SK-N-SH (cell line): ENCODE measurements around the gene RNF212. TPM values are rescaled to one million over a fixed set of nuclear protein-coding genes. Genes with fewer than 3 reads are reported as not detected.

Source experiments
- CTCF ChIA-PET: fragments of 300-600, 350-600 bp; formaldehyde crosslinking; extraction: SDS; loops from one replicate; lab custom pipeline; 2021; lab: Yijun Ruan, JAX
- POLR2A ChIA-PET: fragments of 350-600 bp; sonication (Branson Sonifier 250); formaldehyde crosslinking; extraction: SDS; loops from one replicate; lab custom pipeline; 2020; ENCODE audit warnings: antibody characterized with exemption, inconsistent platforms; lab: Yijun Ruan, JAX
- DNase-seq: peaks from one replicate; pipeline ENCODE4 v3.0.0; 2012
- H2AFZ ChIP-seq: fragments of 200-600 bp; sonication (generic); 2 replicates; pipeline ENCODE4 v1.8.1; 2016; ENCODE audit warnings: antibody characterized with exemption, mild to moderate bottlenecking, low read depth
- H3F3A ChIP-seq: fragments of 200-600 bp; sonication (generic); replicated peaks from 2 replicates; pipeline ENCODE3; 2016; ENCODE audit warnings: antibody characterized with exemption, mild to moderate bottlenecking; ENCODE audit not compliant: insufficient read depth
- H3K27ac ChIP-seq, 2 experiments: fragments of 200-500 bp in 1 of 2; fragments of 200-600 bp in 1 of 2; sonication (Bioruptor generic) in 1 of 2; sonication (generic), shearing (Covaris generic) in 1 of 2; 2 replicates each; pipeline versions ENCODE4 v1.5.1 to v1.6.1; 2014 to 2016; ENCODE audit warnings: low read depth in 2 of 2, inconsistent platforms in 1 of 2, low read length in 1 of 2, mild to moderate bottlenecking in 1 of 2, mixed read lengths in 1 of 2
- H3K27me3 ChIP-seq: fragments of 200-600 bp; sonication (generic), shearing (Covaris generic); 2 replicates; pipeline ENCODE4 v1.6.1; 2016; ENCODE audit warnings: mixed run types; ENCODE audit not compliant: insufficient read depth
- H3K36me3 ChIP-seq, 2 experiments: fragments of 200-500 bp in 1 of 2; fragments of 200-600 bp in 1 of 2; sonication (Bioruptor generic) in 1 of 2; sonication (generic) in 1 of 2; replicated peaks in 1 of 2; 2 replicates each; pipeline versions ENCODE3 to v1.5.1; 2014 to 2016; ENCODE audit warnings: low read length in 1 of 2, mild to moderate bottlenecking in 1 of 2; ENCODE audit not compliant: insufficient read depth in 2 of 2, control insufficient read depth in 1 of 2
- H3K4me1 ChIP-seq, 2 experiments: fragments of 200-500 bp in 1 of 2; fragments of 200-600 bp in 1 of 2; sonication (Bioruptor generic) in 1 of 2; sonication (generic), shearing (Covaris generic) in 1 of 2; 2 replicates each; pipeline versions ENCODE4 v1.5.1 to v1.6.1; 2014 to 2016; ENCODE audit warnings: low read depth in 1 of 2, low read length in 1 of 2, mixed run types in 1 of 2; ENCODE audit not compliant: insufficient read depth in 2 of 2, control insufficient read depth in 1 of 2
- H3K4me2 ChIP-seq: fragments of 200-600 bp; sonication (generic), shearing (Covaris generic); 2 replicates; pipeline ENCODE4 v1.6.1; 2017; ENCODE audit warnings: mixed run types
- H3K4me3 ChIP-seq, 2 experiments: fragments of 200-500 bp in 1 of 2; fragments of 200-600 bp in 1 of 2; sonication (Bioruptor generic) in 1 of 2; sonication (generic), shearing (Covaris generic) in 1 of 2; 2 replicates each; pipeline versions ENCODE4 v1.5.1 to v1.8.1; 2014 to 2016; ENCODE audit warnings: low read depth in 2 of 2, inconsistent platforms in 1 of 2, low read length in 1 of 2, mild to moderate bottlenecking in 1 of 2, mixed read lengths in 1 of 2, moderate library complexity in 1 of 2
- H3K79me2 ChIP-seq: fragments of 200-600 bp; sonication (generic); 2 replicates; pipeline ENCODE4 v1.8.1; 2017; ENCODE audit warnings: mild to moderate bottlenecking; ENCODE audit not compliant: insufficient read depth
- H3K9ac ChIP-seq: fragments of 200-600 bp; sonication (generic); 2 replicates; pipeline ENCODE4 v1.6.1; 2017; ENCODE audit warnings: mixed run types
- H3K9me2 ChIP-seq: fragments of 200-600 bp; sonication (generic); 2 replicates; pipeline ENCODE4 v1.6.1; 2017; ENCODE audit warnings: mixed run types
- H3K9me3 ChIP-seq: fragments of 200-600 bp; sonication (generic); 2 replicates; pipeline ENCODE4 v1.6.1; 2017; ENCODE audit warnings: mixed run types, mild to moderate bottlenecking, moderate library complexity
- H4K20me1 ChIP-seq: fragments of 200-600 bp; sonication (generic); 2 replicates; pipeline ENCODE4 v1.6.1; 2017; ENCODE audit warnings: mild to moderate bottlenecking, mixed run types; ENCODE audit not compliant: insufficient read depth
- CHD2 ChIP-seq: fragments of 150-350 bp; IDR thresholded peaks from 2 replicates; pipeline ENCODE4 v1.6.1; 2018; ENCODE audit warnings: low read length; ENCODE audit not compliant: partially characterized antibody
- EZH2phosphoT487 ChIP-seq: fragments of 200-600 bp; sonication (generic); IDR thresholded peaks from 2 replicates; pipeline ENCODE4 v1.6.1; 2017; ENCODE audit warnings: low read depth, mixed run types, mild to moderate bottlenecking, antibody characterized with exemption, moderate library complexity, borderline replicate concordance
- FOSL2 ChIP-seq: IDR thresholded peaks from 2 replicates; pipeline ENCODE4 v1.4.0; 2012; ENCODE audit warnings: low read depth, mild to moderate bottlenecking, moderate library complexity, borderline replicate concordance
- GATA2 ChIP-seq: sonication (generic); formaldehyde crosslinking; IDR thresholded peaks from 2 replicates; pipeline ENCODE4 v1.5.0; 2020; ENCODE audit warnings: mild to moderate bottlenecking, missing genetic modification reagents
- JUND ChIP-seq: IDR thresholded peaks from 2 replicates; pipeline ENCODE4 v1.4.0; 2012
- MAX ChIP-seq: IDR thresholded peaks from 2 replicates; pipeline ENCODE4 v1.4.0; 2012; ENCODE audit warnings: low read depth
- POLR2AphosphoS5 ChIP-seq: IDR thresholded peaks from 2 replicates; pipeline ENCODE4 v1.6.1; 2012; ENCODE audit warnings: low read depth, low read length
- RAD21 ChIP-seq: IDR thresholded peaks from 2 replicates; pipeline ENCODE4 v1.6.1; 2012; ENCODE audit warnings: mild to moderate bottlenecking, low read length
- REST ChIP-seq: IDR thresholded peaks from 2 replicates; pipeline ENCODE4 v1.6.1; 2012; ENCODE audit warnings: mild to moderate bottlenecking, low read depth, low read length, moderate library complexity
- RFX5 ChIP-seq: IDR thresholded peaks from 2 replicates; pipeline ENCODE4 v1.6.1; 2012; ENCODE audit warnings: mild to moderate bottlenecking, improper control_type of control experiment, low read length
- RXRA ChIP-seq: IDR thresholded peaks from 2 replicates; pipeline ENCODE4 v1.4.0; 2012; ENCODE audit warnings: low read depth, mild to moderate bottlenecking, borderline replicate concordance
- SIN3A ChIP-seq: IDR thresholded peaks from 2 replicates; pipeline ENCODE4 v1.6.1; 2012; ENCODE audit warnings: low read depth, mild to moderate bottlenecking, low read length, moderate library complexity, borderline replicate concordance
- TEAD4 ChIP-seq: IDR thresholded peaks from 2 replicates; pipeline ENCODE4 v1.4.0; 2012; ENCODE audit warnings: mild to moderate bottlenecking, borderline replicate concordance; ENCODE audit not compliant: insufficient read depth
- USF1 ChIP-seq: IDR thresholded peaks from 2 replicates; pipeline ENCODE4 v1.4.0; 2012; ENCODE audit warnings: low read depth, borderline replicate concordance
- WGBS: methylation state at CpG from one replicate; pipeline ENCODE4 v1.1.6; 2017; ENCODE audit warnings: low lambda C conversion rate; 5-methylcytosine and 5-hydroxymethylcytosine counted together
- polyA plus RNA-seq, 3 experiments: library from polyadenylated mRNA; depleted of rRNA; stranded (reverse); fragments of >200 nt; gene quantifications; 2 replicates each; pipeline ENCODE4 v1.2.3, GENCODE V29; 2012

RNF212 gene
- polyA plus RNA-seq, 1 of the 3 experiments (the other 2 are of a cell fraction): 7.0 TPM

GRCh38 chr4:1026115-1026514 is 87.2 kb downstream of the RNF212 start:
- no peaks in the 10 kb centered on the region for H3K79me2 ChIP-seq
- H3F3A ChIP-seq: peaks cover 8% of the 10 kb centered on the region
- H3K27me3 ChIP-seq: no peaks in the 10 kb centered on the region
- CTCF ChIA-PET: no interaction called here
- no peak overlapping the region for H3K4me3 ChIP-seq
- TF ChIP-seq FOSL2 (no peak), CHD2 (no peak), RFX5 (no peak), RXRA (no peak), GATA2 (CRISPR knock-in tag) (no peak), JUND (no peak), USF1 (no peak), EZH2phosphoT487 (no peak), REST (no peak), MAX (no peak), TEAD4 (no peak), POLR2AphosphoS5 (no peak)
- no peaks in the 10 kb centered on the region; a peak in 1 of 4 replicates for H3K4me1 ChIP-seq
- no peaks in the 10 kb centered on the region for H3K9me2 ChIP-seq
- 55% methylated on average over 12 of the region's 17 CpGs for WGBS
- DNase-seq: peak; percentile 67
- H3K9ac ChIP-seq: no peak overlapping the region
- no peaks in the 10 kb centered on the region for H4K20me1 ChIP-seq
- no peak overlapping the region for H3K4me2 ChIP-seq
- H3K27ac ChIP-seq: no peak overlapping the region
- no peak overlapping the region for H2AFZ ChIP-seq
- POLR2A ChIA-PET: no interaction called here
- peaks cover 0 to 4% of the 10 kb centered on the region in 2 experiments for H3K36me3 ChIP-seq
- no peaks in the 10 kb centered on the region for H3K9me3 ChIP-seq

- H3K27me3 ChIP-seq: no peaks in the 10 kb centered on the region
- no peaks in the 10 kb centered on the region for H4K20me1 ChIP-seq
- no peaks in the 10 kb centered on the region for H3K79me2 ChIP-seq
- no peaks in the 10 kb centered on the region for H3K9me2 ChIP-seq
- TF ChIP-seq EZH2phosphoT487 (no peak), RAD21 (no peak), FOSL2 (no peak), SIN3A (no peak)
- 86% methylated on average over 22 of the region's 32 CpGs for WGBS
- no peaks in the 10 kb centered on the region for H3K9me3 ChIP-seq
- no peak overlapping the region for H3K9ac ChIP-seq
- no peaks in the 10 kb centered on the region; a peak in 1 of 4 replicates for H3K4me1 ChIP-seq
- H3K27ac ChIP-seq: no peak overlapping the region
- DNase-seq: no peak
- H3K36me3 ChIP-seq: peaks cover 0 to 4% of the 10 kb centered on the region in 2 experiments
- no peak overlapping the region for H3K4me3 ChIP-seq
- no peak overlapping the region for H3K4me2 ChIP-seq
- ChIA-PET CTCF (no interaction called here), POLR2A (no interaction called here)
- no peak overlapping the region for H2AFZ ChIP-seq
- peaks cover 8% of the 10 kb centered on the region for H3F3A ChIP-seq
Observed at GRCh38 chr4:1024882-1025545, 88.3 kb downstream of the RNF212 start.
